ENCODE results near the gene HACL1.

Gene HACL1

GRCh38 chr3:15601399-15602145 is at the start of gene HACL1, which contains the start of gene BTD:
Gene HACL1 (minus strand): TSS chr3:15601569. CDS start chr3:15601463, 106 bp downstream.
Gene BTD (plus strand): TSS chr3:15601745. CDS start chr3:15635440, 33,695 bp downstream.
- peak; percentile 96 to 99 for DNase-seq (ENCODE audit: low read depth in 2 of 2)

DNA sequence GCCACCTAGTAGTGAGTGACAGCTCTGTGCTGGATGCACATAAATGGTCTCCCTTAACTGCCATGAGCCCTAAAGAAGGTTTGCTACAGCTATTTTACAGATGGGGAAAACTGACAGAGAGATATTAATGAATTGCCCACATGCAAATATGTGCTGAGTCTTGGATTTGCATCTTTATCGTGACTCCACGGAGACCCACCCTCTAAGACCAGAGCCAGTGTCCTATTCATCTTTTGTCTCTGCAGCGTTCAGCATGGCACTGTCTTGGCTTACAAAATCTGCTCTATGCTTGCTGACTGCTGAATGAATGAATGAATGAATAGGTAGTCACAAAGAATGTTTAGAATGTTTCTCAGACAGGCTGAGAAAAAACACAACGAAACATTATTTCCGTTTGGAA is 48.5 kb upstream of the HACL1 start:
- no peak for DNase-seq (ENCODE audit: low read depth in 2 of 2)

GRCh38 chr3:15649341-15649740 is 48.0 kb upstream of the HACL1 start:
- no peak for DNase-seq (ENCODE audit: low read depth in 2 of 2)

- peak in 1 of 2 donors; percentile 26 for DNase-seq (ENCODE audit: low read depth in 2 of 2)
Measured at GRCh38 chr3:15647611-15648167, 46.3 kb upstream of the HACL1 start.

- no peak for DNase-seq (ENCODE audit: low read depth in 2 of 2)
Measured at GRCh38 chr3:15646851-15647511, 45.6 kb upstream of the HACL1 start.

GRCh38 chr3:15645740-15646501 is 44.6 kb upstream of the HACL1 start:
- no peak for DNase-seq (ENCODE audit: low read depth in 2 of 2)

GRCh38 chr3:15645246-15645645 is 43.9 kb upstream of the HACL1 start:
- no peak for DNase-seq (ENCODE audit: low read depth in 2 of 2)

GRCh38 chr3:15638891-15639262 is 37.5 kb upstream of the HACL1 start:
- DNase-seq (ENCODE audit: low read depth in 2 of 2) = no peak

GRCh38 chr3:15638193-15638890 is 37.0 kb upstream of the HACL1 start:
- no peak for DNase-seq (ENCODE audit: low read depth in 2 of 2)

DNA sequence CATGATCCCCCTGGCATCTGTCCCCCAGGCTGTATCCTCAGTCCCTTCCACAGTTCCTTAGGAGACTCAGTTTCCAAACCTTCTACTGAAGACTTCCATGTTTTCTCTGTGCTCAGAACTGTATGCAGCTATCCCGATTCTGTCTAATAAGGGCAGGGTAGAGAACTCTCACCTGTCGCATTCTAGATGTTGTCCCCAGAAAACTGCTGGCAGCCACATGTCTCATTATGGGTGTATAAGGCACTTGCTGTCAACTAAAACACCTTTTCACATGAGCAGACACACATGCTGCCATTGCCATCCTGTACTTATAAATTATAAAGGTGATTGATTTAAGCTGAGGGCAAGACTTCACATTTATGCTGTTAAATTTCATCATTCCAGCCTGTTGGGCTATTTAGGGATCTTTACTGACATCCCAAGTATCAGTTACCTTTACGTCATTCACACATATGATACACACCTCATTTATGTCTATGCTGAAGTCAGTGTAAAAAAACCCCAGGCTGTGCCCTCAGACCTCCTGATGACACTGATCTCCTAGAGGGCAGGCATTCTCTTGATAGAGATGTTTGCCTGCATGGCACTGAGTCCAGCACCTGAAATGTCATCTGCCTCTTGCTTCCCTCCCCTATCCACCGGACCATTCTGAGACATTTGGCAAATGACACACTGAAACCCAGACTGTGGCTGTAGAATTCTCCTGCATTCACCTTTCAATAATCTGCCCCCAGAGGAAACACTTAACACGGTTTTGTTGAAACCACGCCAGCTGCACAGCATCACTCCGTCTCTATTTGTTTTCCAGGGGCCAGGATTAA is 36.0 kb upstream of the HACL1 start:
- no peak for DNase-seq (ENCODE audit: low read depth in 2 of 2)

GRCh38 chr3:15636028-15636709 is 34.8 kb upstream of the HACL1 start:
- DNase-seq (ENCODE audit: low read depth in 2 of 2) = no peak

- DNase-seq (ENCODE audit: low read depth in 2 of 2) = no peak
Measured at GRCh38 chr3:15635121-15635661, 33.8 kb upstream of the HACL1 start.

GRCh38 chr3:15634671-15635070 is 33.3 kb upstream of the HACL1 start:
- no peak for DNase-seq (ENCODE audit: low read depth in 2 of 2)

DNA sequence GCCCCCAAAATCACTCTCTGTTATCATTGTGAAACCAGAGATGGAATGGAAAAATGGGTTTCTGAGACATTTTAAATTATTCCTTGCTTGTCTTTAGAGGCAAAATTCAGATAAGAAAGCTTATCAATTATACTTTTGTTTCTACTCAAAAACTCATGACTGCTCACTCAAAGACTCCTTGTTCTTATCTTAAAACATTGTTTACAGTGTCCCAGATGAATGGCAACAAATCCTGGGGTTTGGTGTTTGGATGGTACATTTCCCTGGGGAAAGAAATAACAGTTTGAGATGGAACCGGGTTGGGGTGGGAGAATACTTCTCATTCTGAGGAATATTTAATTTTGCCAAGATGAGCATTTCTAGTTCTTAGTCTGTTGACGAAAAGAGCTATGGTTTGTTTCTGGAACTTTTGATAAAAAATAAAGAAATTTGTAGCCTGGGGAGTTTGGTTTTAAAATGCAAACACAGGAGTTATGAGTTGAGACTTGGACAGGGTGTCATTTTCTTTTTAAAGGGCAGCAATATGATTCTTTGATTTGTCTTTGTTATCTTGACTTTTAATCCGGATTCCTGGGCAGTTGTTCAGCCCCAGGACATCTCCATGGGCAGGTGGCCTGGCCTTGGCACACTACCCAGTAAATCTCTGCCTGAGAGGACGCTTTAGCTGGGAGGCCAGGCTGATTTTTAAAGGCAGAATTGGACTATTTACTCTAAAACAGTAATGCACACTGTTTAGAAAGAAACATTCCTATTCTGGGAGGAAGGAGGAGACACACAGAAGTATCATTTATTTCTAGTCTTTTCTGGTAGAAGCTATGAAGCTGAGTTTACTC is 32.6 kb upstream of the HACL1 start:
- no peak for DNase-seq (ENCODE audit: low read depth in 2 of 2)

DNA sequence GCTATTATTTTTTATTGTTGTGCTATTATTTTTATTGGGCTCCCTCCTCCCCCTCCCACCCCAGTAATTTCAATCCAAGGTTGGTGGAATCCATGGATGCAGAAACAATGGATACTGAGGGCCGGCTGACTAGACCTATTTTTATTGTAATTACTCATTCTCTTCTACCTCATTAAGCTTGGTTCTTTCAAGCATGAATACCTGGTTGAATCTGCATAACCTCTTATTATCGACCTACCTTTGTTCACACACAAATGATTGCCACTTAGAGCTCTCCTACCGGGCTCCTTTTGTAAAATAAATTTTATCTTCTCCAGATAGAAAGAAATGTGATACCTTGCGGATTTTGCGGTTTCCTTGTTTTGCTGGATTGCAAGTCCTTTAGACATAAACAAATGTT is 31.8 kb upstream of the HACL1 start:
- DNase-seq (ENCODE audit: low read depth in 2 of 2) = no peak

DNA sequence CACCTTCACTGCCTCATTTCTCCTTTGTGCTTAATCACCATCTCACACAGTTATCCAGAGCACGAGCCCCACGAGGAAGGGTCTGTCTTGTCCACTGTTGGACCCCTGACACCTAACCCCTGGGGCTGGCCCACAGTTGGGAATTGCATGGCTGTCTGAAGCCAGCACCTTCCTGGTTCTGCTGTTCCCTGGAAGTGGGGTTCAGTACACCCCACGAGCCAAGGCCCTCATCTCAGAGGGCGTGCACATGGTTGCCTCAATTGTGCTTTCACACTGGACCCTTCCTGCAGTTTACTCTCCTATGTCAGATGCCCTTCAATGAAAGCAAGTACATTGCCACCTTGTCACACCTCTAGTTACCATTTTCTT is 30.8 kb upstream of the HACL1 start:
- no peak for DNase-seq (ENCODE audit: low read depth in 2 of 2)

DNA sequence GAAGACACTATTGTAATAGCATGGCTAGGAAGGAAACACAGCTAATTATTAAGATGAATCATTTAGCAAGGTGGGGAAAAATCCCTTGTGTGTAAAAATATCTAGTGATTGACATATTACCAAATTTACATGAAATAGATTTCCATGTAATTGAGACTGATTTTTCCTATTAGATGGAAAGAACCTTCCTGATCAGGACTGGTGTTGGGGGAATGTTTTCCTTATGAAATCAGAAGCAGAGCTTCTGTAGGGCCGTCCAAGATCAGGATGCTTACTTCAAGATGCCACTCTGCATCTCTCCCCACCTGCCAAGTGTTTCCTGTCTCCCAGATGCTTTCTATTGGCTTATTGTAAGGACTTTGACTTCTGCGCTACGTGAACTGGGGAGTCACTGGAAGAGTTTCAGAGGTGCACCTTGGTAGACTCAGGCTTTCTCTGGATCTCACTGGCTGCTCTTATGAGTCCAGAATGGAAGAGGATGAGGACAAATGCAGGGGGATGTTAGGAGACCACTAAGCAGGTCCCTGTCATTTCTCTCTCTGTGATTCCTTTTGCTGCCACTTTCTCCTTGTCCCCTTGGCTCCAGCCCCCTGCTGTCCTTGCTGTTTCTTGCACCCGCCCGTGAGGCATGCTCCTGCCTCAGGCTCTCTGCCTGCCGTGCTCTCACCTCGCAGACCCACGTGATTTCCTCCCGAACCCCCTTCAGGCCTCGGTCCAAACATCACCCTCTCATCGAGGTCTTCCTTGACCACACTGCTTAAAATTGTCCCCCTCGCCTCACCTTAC is 30.2 kb upstream of the HACL1 start:
- no peak for DNase-seq (ENCODE audit: low read depth in 2 of 2)

- no peak for DNase-seq (ENCODE audit: low read depth in 2 of 2)
Measured at GRCh38 chr3:15630646-15631350, 29.4 kb upstream of the HACL1 start.
